Measurements from ENCODE around the gene HGF.

GRCh38 chr7:81783818-81784217 lies 14.0 kb upstream of the HGF start:
- TF ChIP-seq, protein P1, sequence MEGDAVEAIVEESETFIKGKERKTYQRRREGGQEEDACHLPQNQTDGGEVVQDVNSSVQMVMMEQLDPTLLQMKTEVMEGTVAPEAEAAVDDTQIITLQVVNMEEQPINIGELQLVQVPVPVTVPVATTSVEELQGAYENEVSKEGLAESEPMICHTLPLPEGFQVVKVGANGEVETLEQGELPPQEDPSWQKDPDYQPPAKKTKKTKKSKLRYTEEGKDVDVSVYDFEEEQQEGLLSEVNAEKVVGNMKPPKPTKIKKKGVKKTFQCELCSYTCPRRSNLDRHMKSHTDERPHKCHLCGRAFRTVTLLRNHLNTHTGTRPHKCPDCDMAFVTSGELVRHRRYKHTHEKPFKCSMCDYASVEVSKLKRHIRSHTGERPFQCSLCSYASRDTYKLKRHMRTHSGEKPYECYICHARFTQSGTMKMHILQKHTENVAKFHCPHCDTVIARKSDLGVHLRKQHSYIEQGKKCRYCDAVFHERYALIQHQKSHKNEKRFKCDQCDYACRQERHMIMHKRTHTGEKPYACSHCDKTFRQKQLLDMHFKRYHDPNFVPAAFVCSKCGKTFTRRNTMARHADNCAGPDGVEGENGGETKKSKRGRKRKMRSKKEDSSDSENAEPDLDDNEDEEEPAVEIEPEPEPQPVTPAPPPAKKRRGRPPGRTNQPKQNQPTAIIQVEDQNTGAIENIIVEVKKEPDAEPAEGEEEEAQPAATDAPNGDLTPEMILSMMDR (IDR thresholded peaks at IDR 0.05; ENCODE audit: poor library complexity), result no peak
- no peak for TF ChIP-seq EZH2phosphoT487 (IDR thresholded peaks at IDR 0.05; ENCODE audit: low read depth, severe bottlenecking, unreplicated experiment)

Measured in hepatocyte (in vitro differentiated cells).